NT2/D1 (cell line): ENCODE measurements around the gene DNALI1.
"Not testable (repeated sequence)": the region's sequence is repeated elsewhere in the genome, so short reads cannot be mapped to it uniquely, and the experiment has no call there.

Experiments
- SUZ12 ChIP-seq: IDR thresholded peaks from 2 replicates; pipeline ENCODE4 v1.6.1; 2011; ENCODE audit not compliant: insufficient read length, insufficient read depth; ENCODE audit errors: extremely low read depth
- YY1 ChIP-seq: IDR thresholded peaks from 2 replicates; pipeline ENCODE4 v1.6.1; 2011; ENCODE audit not compliant: insufficient read length, insufficient read depth
- ZNF274 ChIP-seq: IDR thresholded peaks from 2 replicates; pipeline ENCODE4 v1.6.1; 2011; ENCODE audit warnings: mild to moderate bottlenecking, low read depth, low read length

GRCh38 chr1:37559957-37560379 lies 3.2 kb downstream of the DNALI1 start:
- not testable (repeated sequence) for TF ChIP-seq ZNF274, YY1, SUZ12
